OCI-LY1 (cell line): Measurements from ENCODE around the gene PCBP3.

Source experiments
- H2AFZ ChIP-seq: fragments of 200-600 bp; sonication (generic), shearing (Covaris generic); 2 replicates; pipeline ENCODE4 v1.6.0; 2014; ENCODE audit warnings: antibody characterized with exemption, mild to moderate bottlenecking, low read length
- H3F3A ChIP-seq: fragments of 200-600 bp; sonication (generic), shearing (Covaris generic); 2 replicates; pipeline ENCODE4 v1.6.0; 2014; ENCODE audit warnings: mild to moderate bottlenecking, antibody characterized with exemption, low read length, moderate library complexity; ENCODE audit not compliant: insufficient read depth
- H3K27ac ChIP-seq: fragments of 200-600 bp; sonication (generic); 2 replicates; pipeline ENCODE4 v1.5.1; 2014; ENCODE audit warnings: low read length, mixed run types, mild to moderate bottlenecking, low read depth; ENCODE audit not compliant: poor library complexity, severe bottlenecking
- H3K27me3 ChIP-seq: fragments of 200-600 bp; sonication (generic); 2 replicates; pipeline ENCODE4 v1.6.0; 2014; ENCODE audit warnings: antibody characterized with exemption, mild to moderate bottlenecking, low read length, moderate library complexity; ENCODE audit not compliant: insufficient read depth
- H3K36me3 ChIP-seq: fragments of 200-600 bp; sonication (generic); 2 replicates; pipeline ENCODE4 v1.6.1; 2014; ENCODE audit warnings: mild to moderate bottlenecking, antibody characterized with exemption, low read length, moderate library complexity, mixed read lengths; ENCODE audit not compliant: insufficient read depth
- H3K4me1 ChIP-seq: fragments of 200-600 bp; sonication (generic); 2 replicates; pipeline ENCODE4 v1.5.1; 2014; ENCODE audit warnings: mild to moderate bottlenecking, low read length, moderate library complexity; ENCODE audit not compliant: insufficient read depth, severe bottlenecking
- H3K4me2 ChIP-seq: fragments of 200-600 bp; sonication (generic), shearing (Covaris generic); 2 replicates; pipeline ENCODE4 v1.6.1; 2014; ENCODE audit warnings: low read length
- H3K4me3 ChIP-seq: fragments of 200-600 bp; sonication (generic); 2 replicates; pipeline ENCODE4 v1.5.1; 2014; ENCODE audit warnings: low read length, low read depth, mild to moderate bottlenecking, mixed read lengths; ENCODE audit not compliant: poor library complexity, severe bottlenecking
- H3K79me2 ChIP-seq: fragments of 200-600 bp; shearing (Covaris generic); 2 replicates; pipeline ENCODE4 v1.6.1; 2016; ENCODE audit warnings: mixed run types, low read length, mixed read lengths; ENCODE audit not compliant: insufficient read depth
- H3K9ac ChIP-seq: fragments of 200-600 bp; sonication (generic), shearing (Covaris generic); 2 replicates; pipeline ENCODE4 v1.6.1; 2014; ENCODE audit warnings: mild to moderate bottlenecking, low read length, mixed read lengths
- H3K9me2 ChIP-seq: fragments of 200-600 bp; sonication (generic), shearing (Covaris generic); 2 replicates; pipeline ENCODE4 v1.6.1; 2014; ENCODE audit warnings: low read depth, mild to moderate bottlenecking, low read length, mixed read lengths
- H3K9me3 ChIP-seq: fragments of 200-600 bp; shearing (Covaris generic); 2 replicates; pipeline ENCODE4 v1.6.1; 2014; ENCODE audit warnings: low read length, mixed read lengths
- H4K20me1 ChIP-seq: fragments of 200-600 bp; sonication (generic), shearing (Covaris generic); 2 replicates; pipeline ENCODE4 v1.6.0; 2016; ENCODE audit warnings: mild to moderate bottlenecking, low read length; ENCODE audit not compliant: insufficient read depth
- CTCF ChIP-seq: fragments of 200-600 bp; sonication (generic), shearing (Covaris generic); IDR thresholded peaks from 2 replicates; pipeline ENCODE4 v1.5.1; 2017; ENCODE audit warnings: mild to moderate bottlenecking, antibody characterized with exemption, low read length, moderate library complexity, mixed read lengths
- EZH2 ChIP-seq: fragments of 200-600 bp; sonication (generic), shearing (Covaris generic); IDR thresholded peaks from 2 replicates; pipeline ENCODE4 v1.8.0; 2017; ENCODE audit warnings: borderline replicate concordance, mixed run types, mild to moderate bottlenecking, antibody characterized with exemption, low read length, moderate library complexity, mixed read lengths

Gene PCBP3

GRCh38 chr21:45748593-45748992, 105.1 kb downstream of the PCBP3 start:
- no peak overlapping the region for H3K4me2 ChIP-seq
- no peak overlapping the region for H3K27ac ChIP-seq

DNA sequence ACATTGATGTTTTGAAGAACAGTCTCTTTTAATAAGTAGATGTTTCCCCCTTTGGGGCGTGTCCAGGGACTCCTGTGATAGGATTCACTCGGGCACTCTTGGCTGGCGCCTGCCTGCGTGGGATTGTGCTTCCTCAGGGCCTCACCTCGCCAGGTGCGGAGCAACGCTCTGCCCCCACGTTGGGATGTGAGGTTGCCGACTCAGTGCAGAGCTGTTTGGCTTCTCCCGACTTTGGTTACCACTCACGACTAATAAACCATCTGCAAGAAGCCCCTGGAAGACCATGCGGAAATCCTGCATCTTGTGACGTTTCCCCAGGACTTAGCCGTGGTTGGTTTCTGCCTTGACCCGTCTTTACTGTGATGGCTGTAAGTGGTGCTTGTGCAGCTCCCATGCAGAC, 106.4 kb downstream of the PCBP3 start:
- Histone ChIP-seq H3K4me1 (no peaks in the 10 kb centered on the region), H3K9me3 (no peaks in the 10 kb centered on the region), H3K4me2 (no peak overlapping the region), H3K27ac (no peak overlapping the region), H3K79me2 (no peaks in the 10 kb centered on the region), H3F3A (no peaks in the 10 kb centered on the region), H3K27me3 (no peaks in the 10 kb centered on the region), H3K9me2 (no peaks in the 10 kb centered on the region), H3K36me3 (no peaks in the 10 kb centered on the region), H4K20me1 (no peaks in the 10 kb centered on the region), H3K9ac (no peak overlapping the region), H3K4me3 (no peak overlapping the region), H2AFZ (no peak overlapping the region)
- TF ChIP-seq CTCF (no peak), EZH2 (no peak)

More at GRCh38 chr21:45748593-45748992, 105.1 kb downstream of the PCBP3 start:
- H3K36me3 ChIP-seq: no peaks in the 10 kb centered on the region
- no peaks in the 10 kb centered on the region for H3F3A ChIP-seq
- H3K4me3 ChIP-seq: no peak overlapping the region
- no peaks in the 10 kb centered on the region for H3K79me2 ChIP-seq
- no peaks in the 10 kb centered on the region for H3K4me1 ChIP-seq
- H3K9me3 ChIP-seq: no peaks in the 10 kb centered on the region
- no peaks in the 10 kb centered on the region for H4K20me1 ChIP-seq
- H3K27me3 ChIP-seq: no peaks in the 10 kb centered on the region
- TF ChIP-seq CTCF (no peak), EZH2 (no peak)
- no peak overlapping the region for H3K9ac ChIP-seq
- no peak overlapping the region for H2AFZ ChIP-seq
- no peaks in the 10 kb centered on the region for H3K9me2 ChIP-seq

DNA sequence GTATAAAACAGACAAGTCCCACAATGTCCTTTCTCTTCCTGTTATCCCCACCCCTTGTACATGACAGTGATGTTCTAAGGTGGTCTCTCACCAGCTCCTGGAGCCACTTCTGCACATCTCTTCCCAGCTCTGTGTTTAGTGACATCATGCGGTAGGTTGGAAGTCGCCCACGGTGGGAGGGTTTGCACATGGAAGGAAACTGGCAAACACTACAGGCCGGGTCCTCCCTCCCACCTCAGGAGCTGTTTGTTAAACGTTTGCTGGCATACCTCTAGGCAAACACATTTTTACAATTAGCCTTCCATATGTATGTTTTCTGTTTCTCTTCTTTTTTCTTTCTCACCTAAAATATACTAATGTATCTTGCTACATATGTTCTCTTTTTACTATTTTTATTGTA, 107.4 kb downstream of the PCBP3 start:
- Histone ChIP-seq H3K9me3 (no peaks in the 10 kb centered on the region), H3K36me3 (no peaks in the 10 kb centered on the region), H3K27ac (no peak overlapping the region), H3K4me1 (no peaks in the 10 kb centered on the region), H3F3A (no peaks in the 10 kb centered on the region), H2AFZ (no peak overlapping the region), H3K9me2 (no peaks in the 10 kb centered on the region), H3K4me2 (no peak overlapping the region), H3K79me2 (no peaks in the 10 kb centered on the region), H3K27me3 (no peaks in the 10 kb centered on the region), H4K20me1 (no peaks in the 10 kb centered on the region), H3K4me3 (no peak overlapping the region), H3K9ac (no peak overlapping the region)
- TF ChIP-seq CTCF (no peak), EZH2 (no peak)
